Midbrain (tissue), 1 donor: ENCODE data around the gene CNTN5.
"Not testable (repeated sequence)": the region's sequence is repeated elsewhere in the genome, so short reads cannot be mapped to it uniquely, and the experiment has no call there.

ENCODE experiments used
- DNase-seq: peaks from one replicate; lab custom pipeline; 2025; lab: John Stamatoyannopoulos, UW

Gene CNTN5

GRCh38 chr11:100205926-100206325 lies 1185.2 kb downstream of the CNTN5 start:
- DNase-seq, result no peak

- DNase-seq, result no peak
Observed at GRCh38 chr11:100208207-100208606, 1187.5 kb downstream of the CNTN5 start.

GRCh38 chr11:100214791-100215190 lies 1194.0 kb downstream of the CNTN5 start:
- DNase-seq, result no peak

GRCh38 chr11:100220801-100221200 lies 1200.1 kb downstream of the CNTN5 start:
- no peak for DNase-seq

GRCh38 chr11:100221791-100222190 lies 1201.0 kb downstream of the CNTN5 start:
- no peak for DNase-seq

- DNase-seq, result no peak
Observed at GRCh38 chr11:100224541-100225034, 1203.8 kb downstream of the CNTN5 start.

- no peak for DNase-seq
Observed at GRCh38 chr11:100229086-100229485, 1208.3 kb downstream of the CNTN5 start.

- DNase-seq, result no peak
Observed at GRCh38 chr11:100232006-100232405, 1211.3 kb downstream of the CNTN5 start.

GRCh38 chr11:100235085-100235484 lies 1214.3 kb downstream of the CNTN5 start:
- DNase-seq, result no peak

- no peak for DNase-seq
Observed at GRCh38 chr11:100240025-100240539, 1219.3 kb downstream of the CNTN5 start.

GRCh38 chr11:100247704-100248103 lies 1227.0 kb downstream of the CNTN5 start:
- no peak for DNase-seq

GRCh38 chr11:100257238-100257803 lies 1236.6 kb downstream of the CNTN5 start:
- not testable (repeated sequence) for DNase-seq

GRCh38 chr11:100269516-100269915 lies 1248.8 kb downstream of the CNTN5 start:
- DNase-seq, result no peak

GRCh38 chr11:100273066-100273815 lies 1252.5 kb downstream of the CNTN5 start:
- DNase-seq, result no peak

GRCh38 chr11:100274466-100274865 lies 1253.7 kb downstream of the CNTN5 start:
- not testable (repeated sequence) for DNase-seq

- DNase-seq, result no peak
Observed at GRCh38 chr11:100294748-100295147, 1274.0 kb downstream of the CNTN5 start.

- DNase-seq, result no peak
Observed at GRCh38 chr11:100296051-100296679, 1275.4 kb downstream of the CNTN5 start.

GRCh38 chr11:100297516-100297915 lies 1276.8 kb downstream of the CNTN5 start:
- no peak for DNase-seq

- DNase-seq, result no peak
Observed at GRCh38 chr11:100302824-100303223, 1282.1 kb downstream of the CNTN5 start.

- DNase-seq, result no peak
Observed at GRCh38 chr11:100303897-100304296, 1283.1 kb downstream of the CNTN5 start.

- no peak for DNase-seq
Observed at GRCh38 chr11:100308202-100308601, 1287.5 kb downstream of the CNTN5 start.

GRCh38 chr11:100315946-100316345 lies 1295.2 kb downstream of the CNTN5 start:
- DNase-seq, result no peak

- DNase-seq, result no peak
Observed at GRCh38 chr11:100316952-100317351, 1296.2 kb downstream of the CNTN5 start.
